Fibroblast of pulmonary artery (primary cell): ENCODE data around the gene PLXNA4.

ENCODE experiments used
- DNase-seq: peaks from one replicate; pipeline ENCODE4 v3.0.0-alpha.2; 2010; ENCODE audit warnings: low read depth
- H3K4me3 ChIP-seq: replicated peaks from 2 replicates; pipeline ENCODE4 v1.5.1; 2011; ENCODE audit warnings: low read depth, mild to moderate bottlenecking, control low read depth, low read length, moderate library complexity
- TF ChIP-seq, protein P1 (sequence below): IDR thresholded peaks from 2 replicates; pipeline ENCODE4 v1.5.1; 2011; ENCODE audit warnings: mild to moderate bottlenecking, control low read depth, low read length, inconsistent platforms; ENCODE audit errors: missing control alignments

The PLXNA4 gene

DNA sequence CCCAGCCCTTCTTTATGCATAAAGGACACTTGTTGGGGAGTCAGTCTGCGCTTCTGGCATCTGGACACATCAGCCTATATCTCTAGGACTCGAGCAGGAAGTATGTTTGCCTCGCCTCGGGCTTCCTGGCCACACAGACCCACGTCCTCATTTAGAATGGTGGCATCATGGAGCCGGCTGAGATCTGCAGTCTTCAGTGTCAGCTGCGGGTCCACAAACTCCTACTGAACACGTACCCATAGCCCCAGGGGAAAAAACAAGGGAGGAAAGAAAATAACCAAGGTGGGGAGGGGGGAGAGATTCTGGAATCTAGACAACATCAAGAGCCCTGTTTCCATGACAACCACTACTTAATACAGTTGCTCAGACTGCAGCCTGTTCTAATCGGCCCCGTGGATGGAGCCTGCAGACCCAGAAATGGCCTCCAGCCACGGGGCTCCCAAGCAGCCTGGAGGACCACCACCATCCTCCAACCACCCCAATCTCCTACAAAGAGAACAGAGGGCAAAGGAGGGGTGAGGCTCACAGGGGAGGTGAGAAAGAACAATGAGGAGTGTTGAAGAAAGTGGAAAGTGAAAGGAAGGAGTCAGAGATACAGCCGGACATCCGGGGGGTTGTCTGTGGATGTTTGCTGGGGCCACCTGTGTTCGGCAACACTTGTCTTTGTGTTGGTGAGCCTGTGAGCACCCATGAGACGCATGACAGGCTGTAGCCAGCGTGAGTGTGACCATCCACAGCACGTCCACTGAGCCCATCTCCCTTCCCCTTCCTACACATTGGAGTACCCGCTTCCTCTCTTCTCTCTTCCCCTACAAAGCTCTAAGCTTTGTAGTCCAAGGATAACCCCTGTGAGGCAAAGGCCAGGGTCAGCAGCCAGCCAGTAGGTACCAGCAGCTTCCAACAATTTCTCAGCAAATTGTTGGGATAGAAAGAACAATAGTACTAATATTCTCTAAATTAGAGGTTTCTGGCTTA is 141.0 kb downstream of the PLXNA4 start:
- DNase-seq = peak; percentile 28
- no peak overlapping the region for H3K4me3 ChIP-seq
- TF ChIP-seq, protein P1, sequence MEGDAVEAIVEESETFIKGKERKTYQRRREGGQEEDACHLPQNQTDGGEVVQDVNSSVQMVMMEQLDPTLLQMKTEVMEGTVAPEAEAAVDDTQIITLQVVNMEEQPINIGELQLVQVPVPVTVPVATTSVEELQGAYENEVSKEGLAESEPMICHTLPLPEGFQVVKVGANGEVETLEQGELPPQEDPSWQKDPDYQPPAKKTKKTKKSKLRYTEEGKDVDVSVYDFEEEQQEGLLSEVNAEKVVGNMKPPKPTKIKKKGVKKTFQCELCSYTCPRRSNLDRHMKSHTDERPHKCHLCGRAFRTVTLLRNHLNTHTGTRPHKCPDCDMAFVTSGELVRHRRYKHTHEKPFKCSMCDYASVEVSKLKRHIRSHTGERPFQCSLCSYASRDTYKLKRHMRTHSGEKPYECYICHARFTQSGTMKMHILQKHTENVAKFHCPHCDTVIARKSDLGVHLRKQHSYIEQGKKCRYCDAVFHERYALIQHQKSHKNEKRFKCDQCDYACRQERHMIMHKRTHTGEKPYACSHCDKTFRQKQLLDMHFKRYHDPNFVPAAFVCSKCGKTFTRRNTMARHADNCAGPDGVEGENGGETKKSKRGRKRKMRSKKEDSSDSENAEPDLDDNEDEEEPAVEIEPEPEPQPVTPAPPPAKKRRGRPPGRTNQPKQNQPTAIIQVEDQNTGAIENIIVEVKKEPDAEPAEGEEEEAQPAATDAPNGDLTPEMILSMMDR = no peak

DNA sequence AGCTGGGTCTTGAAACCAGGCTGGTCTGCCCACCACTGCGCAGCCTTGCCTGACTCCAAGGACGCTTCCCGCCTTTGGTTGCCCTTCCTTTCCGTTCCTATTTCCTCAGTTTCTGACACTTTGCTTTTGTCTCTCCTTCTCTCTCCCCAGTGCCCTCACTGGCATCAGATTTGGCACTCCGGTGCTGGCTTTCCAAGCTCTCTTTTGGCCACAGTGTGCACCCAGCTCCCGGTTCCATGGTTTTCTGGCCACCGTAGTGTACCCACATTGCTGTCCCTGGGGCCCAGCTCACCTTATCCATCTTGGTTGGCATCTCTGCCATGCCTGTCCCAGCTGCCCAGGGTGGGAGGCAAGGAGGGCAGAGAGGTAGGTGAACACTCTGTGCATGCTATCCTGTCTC is 142.2 kb downstream of the PLXNA4 start:
- TF ChIP-seq, protein P1 = no peak
- DNase-seq = no peak
- H3K4me3 ChIP-seq = no peak overlapping the region

DNA sequence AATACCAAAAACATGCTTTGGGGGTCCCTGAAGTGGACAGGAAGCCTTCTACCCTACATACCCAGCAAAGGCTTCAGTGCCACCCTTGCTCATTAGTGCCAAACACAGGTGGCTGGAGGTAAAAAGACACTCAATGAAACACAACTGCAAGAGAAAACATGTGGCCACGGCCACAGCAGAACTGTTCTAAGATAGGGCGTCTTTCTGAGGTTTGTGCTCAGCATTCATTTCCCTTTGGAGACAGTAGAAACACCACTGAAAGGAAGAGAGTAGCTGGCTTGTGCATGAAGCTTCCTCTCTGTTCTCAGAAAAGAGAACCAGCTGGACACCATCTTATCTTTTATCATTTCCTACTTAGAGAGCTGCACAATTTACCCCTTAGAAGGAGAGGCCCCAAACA is 143.0 kb downstream of the PLXNA4 start:
- H3K4me3 ChIP-seq = no peak overlapping the region
- no peak for DNase-seq
- TF ChIP-seq, protein P1 = no peak

DNA sequence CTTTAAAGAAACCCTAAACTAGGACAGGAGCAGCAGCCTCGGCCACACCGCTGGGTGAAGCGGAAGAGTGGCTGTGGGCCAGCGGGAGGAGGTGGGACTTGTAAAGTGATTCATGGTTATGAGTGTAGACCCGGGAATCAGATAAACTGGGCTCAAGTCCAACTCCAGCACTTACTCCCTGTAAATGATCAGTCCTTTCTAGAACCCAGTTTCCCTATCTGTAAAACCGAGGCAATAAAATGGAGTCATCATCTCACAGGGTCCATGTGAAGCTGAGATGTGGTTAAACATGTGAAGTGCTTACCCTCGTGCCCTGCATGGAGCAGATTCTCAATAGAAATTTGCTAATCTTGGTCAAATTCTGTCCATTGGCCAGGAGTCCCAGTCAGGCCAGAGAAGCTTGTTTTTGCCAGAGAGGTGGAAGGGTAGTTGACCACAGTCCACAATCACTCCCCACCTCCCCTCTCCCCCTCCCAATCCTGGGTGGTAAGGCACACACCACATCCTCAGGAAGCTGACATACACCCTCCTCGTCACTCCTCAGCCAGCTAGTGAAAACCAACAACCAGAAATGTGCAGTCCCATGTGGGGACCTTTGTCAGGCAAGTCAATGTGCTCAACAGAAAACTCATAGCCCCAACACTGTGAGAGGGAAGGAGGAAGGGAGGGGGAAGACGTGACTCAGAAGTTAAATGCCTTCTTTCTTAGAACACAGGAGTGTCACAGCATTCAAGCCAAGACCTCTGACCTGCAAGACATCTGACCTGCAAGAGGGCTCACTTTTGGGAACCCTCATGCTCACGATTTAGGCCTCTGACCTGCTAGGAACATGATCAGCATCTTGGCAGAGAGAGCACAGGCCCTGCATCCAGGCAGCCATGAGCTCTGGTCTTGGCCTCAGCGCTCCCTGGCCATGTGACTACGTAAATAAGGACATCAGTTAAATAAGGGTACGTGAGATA is 145.1 kb downstream of the PLXNA4 start:
- no peak overlapping the region for H3K4me3 ChIP-seq
- DNase-seq = peak; percentile 94
- TF ChIP-seq, protein P1 = no peak

DNA sequence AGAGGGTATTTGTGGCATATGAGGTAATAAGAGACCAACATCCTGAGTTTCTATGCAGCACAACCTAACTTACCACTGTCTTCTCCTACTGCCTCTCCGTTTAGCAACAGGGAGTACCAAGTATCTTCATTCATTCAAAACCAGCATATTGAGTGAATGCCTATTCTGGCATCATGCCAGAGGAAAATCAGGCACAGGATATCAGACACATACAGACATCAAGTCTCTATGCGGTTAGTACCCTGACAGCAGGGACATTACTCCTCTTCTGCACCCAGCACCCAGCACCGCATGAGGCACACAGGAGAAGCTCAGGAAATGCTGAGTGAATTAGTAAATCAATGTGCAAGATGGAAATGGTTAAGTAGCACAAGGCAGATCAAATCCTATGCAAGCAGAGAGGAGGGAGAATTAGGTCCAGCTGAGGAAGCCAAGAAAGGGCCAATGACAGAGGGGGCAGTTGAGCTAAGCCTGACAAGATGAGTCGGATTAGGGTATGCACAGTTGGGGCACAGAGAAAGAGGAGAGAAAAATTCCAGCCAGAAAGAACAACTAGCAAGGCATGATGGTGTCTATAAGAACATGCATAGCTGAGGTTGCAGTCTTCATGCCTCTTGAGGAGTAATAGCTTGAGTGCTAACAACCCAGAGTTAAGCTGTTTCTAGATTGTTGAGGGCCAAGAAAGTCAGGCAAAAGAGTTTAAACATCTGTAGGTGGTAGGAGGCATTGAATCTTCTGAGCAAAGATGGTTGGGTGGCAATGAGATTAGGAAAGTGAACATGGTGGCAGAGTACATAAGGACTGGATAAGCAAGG is 146.0 kb downstream of the PLXNA4 start:
- peak; percentile 31 for DNase-seq
- H3K4me3 ChIP-seq = no peak overlapping the region
- TF ChIP-seq, protein P1 = no peak

DNA sequence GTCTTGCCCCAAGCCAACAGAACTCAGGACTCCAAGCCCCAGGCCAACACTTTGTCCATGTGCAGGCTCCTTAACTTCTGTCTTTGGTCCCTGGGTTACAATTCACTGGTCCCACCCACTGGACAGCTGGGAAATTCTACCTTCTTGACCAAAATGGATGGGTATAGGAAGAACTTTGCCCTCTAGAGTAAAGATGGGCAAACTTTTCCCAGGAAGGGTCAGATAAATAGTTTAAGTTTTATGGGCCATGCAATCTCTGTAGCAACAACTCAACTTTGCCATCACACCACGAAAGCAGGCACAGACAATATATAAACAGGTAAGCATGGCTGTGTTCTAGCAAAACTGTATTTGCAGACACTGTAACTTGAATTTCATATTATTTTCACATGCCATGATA is 147.1 kb downstream of the PLXNA4 start:
- TF ChIP-seq, protein P1 = no peak
- no peak overlapping the region for H3K4me3 ChIP-seq
- no peak for DNase-seq
